Left renal cortex interstitium (tissue), 4 donors: Measurements from ENCODE around the gene WASF3. TPM values are rescaled to one million over a fixed set of nuclear protein-coding genes. Genes with fewer than 3 reads are reported as not detected.

ENCODE experiments used
- DNase-seq, 4 donors: peaks; one replicate each; pipeline ENCODE4 v3.0.0-alpha.2; 2013; ENCODE audit warnings: low read depth in 4 of 4, low spot score in 2 of 4, missing footprints in 1 of 4
- polyA plus RNA-seq, 4 donors: library from polyadenylated mRNA; unstranded; fragments of 120-200 nt; gene quantifications; one replicate each; pipeline ENCODE4 v1.2.1, GENCODE V29; 2013; ENCODE audit not compliant: insufficient read length in 4 of 4

The WASF3 gene
- polyA plus RNA-seq = 10 to 100 TPM; 43.9 to 61.8 (median 51.4) TPM

- peak in 3 of 4 donors; percentile 81 to 93 (median 86) for DNase-seq
These were observed at the start of gene WASF3 for GRCh38 chr13:26557393-26558073. TSS of gene WASF3 (plus strand) at chr13:26557683. CDS start at chr13:26642271, 84,588 bp downstream.

- DNase-seq = no peak
These were observed 48.6 kb upstream of the WASF3 start for GRCh38 chr13:26508885-26509284.

GRCh38 chr13:26509491-26509890 lies 48.0 kb upstream of the WASF3 start:
- no peak for DNase-seq

GRCh38 chr13:26513931-26514330 lies 43.6 kb upstream of the WASF3 start:
- DNase-seq = no peak

GRCh38 chr13:26515721-26516120 lies 41.8 kb upstream of the WASF3 start:
- no peak for DNase-seq

GRCh38 chr13:26517936-26518335 lies 39.5 kb upstream of the WASF3 start:
- DNase-seq = no peak

GRCh38 chr13:26518451-26518959 lies 39.0 kb upstream of the WASF3 start:
- no peak for DNase-seq

GRCh38 chr13:26522571-26522970 lies 34.9 kb upstream of the WASF3 start:
- no peak for DNase-seq

GRCh38 chr13:26523007-26523406 lies 34.5 kb upstream of the WASF3 start:
- DNase-seq = no peak

GRCh38 chr13:26525528-26525927 lies 32.0 kb upstream of the WASF3 start:
- DNase-seq = no peak

- no peak for DNase-seq
These were observed 30.7 kb upstream of the WASF3 start for GRCh38 chr13:26526702-26527216.

- no peak for DNase-seq
These were observed 29.0 kb upstream of the WASF3 start for GRCh38 chr13:26528527-26528926.

- DNase-seq = peak in 3 of 4 donors; percentile 51 to 65 (median 54)
These were observed 28.0 kb upstream of the WASF3 start for GRCh38 chr13:26529441-26529840.

- no peak for DNase-seq
These were observed 25.7 kb upstream of the WASF3 start for GRCh38 chr13:26531742-26532141.

GRCh38 chr13:26534036-26534726 lies 23.3 kb upstream of the WASF3 start:
- DNase-seq = no peak

- DNase-seq = no peak
These were observed 18.8 kb upstream of the WASF3 start for GRCh38 chr13:26538363-26539317.

GRCh38 chr13:26539738-26540292 lies 17.7 kb upstream of the WASF3 start:
- no peak for DNase-seq

- DNase-seq = no peak
These were observed 17.1 kb upstream of the WASF3 start for GRCh38 chr13:26540334-26540733.

- no peak for DNase-seq
These were observed 16.4 kb upstream of the WASF3 start for GRCh38 chr13:26541041-26541440.
